Smooth muscle cell (in vitro differentiated cells): ENCODE results near the gene TRAPPC8. TPM values are rescaled to one million over a fixed set of nuclear protein-coding genes. Genes with fewer than 3 reads are reported as not detected.
"Not testable (repeated sequence)": the region's sequence is repeated elsewhere in the genome, so short reads cannot be mapped to it uniquely, and the experiment has no call there.

ENCODE experiments used
- DNase-seq: peaks from one replicate; lab custom pipeline; 2025; ENCODE audit not compliant: unreplicated experiment; lab: John Stamatoyannopoulos, UW
- H2AFZ ChIP-seq: fragments of 200-600 bp; sonication (generic); 2 replicates; pipeline ENCODE4 v1.6.0; 2016; ENCODE audit warnings: antibody characterized with exemption, low read depth, mild to moderate bottlenecking
- H3F3A ChIP-seq: fragments of 200-600 bp; sonication (generic); 2 replicates; pipeline ENCODE4 v1.6.0; 2017; ENCODE audit warnings: antibody characterized with exemption, low read depth
- H3K27ac ChIP-seq: fragments of 200-600 bp; sonication (generic); 2 replicates; pipeline ENCODE4 v1.5.1; 2016; ENCODE audit warnings: low read depth, mild to moderate bottlenecking
- H3K27me3 ChIP-seq: fragments of 200-600 bp; sonication (generic); 2 replicates; pipeline ENCODE4 v1.6.1; 2016; ENCODE audit warnings: low read depth, mild to moderate bottlenecking
- H3K36me3 ChIP-seq: fragments of 200-600 bp; sonication (generic); 2 replicates; pipeline ENCODE4 v1.5.1; 2016; ENCODE audit warnings: low read depth
- H3K4me1 ChIP-seq: fragments of 200-600 bp; sonication (generic); 2 replicates; pipeline ENCODE4 v1.5.1; 2016; ENCODE audit warnings: low read depth
- H3K4me2 ChIP-seq: fragments of 200-600 bp; sonication (generic); 2 replicates; pipeline ENCODE4 v1.6.0; 2016; ENCODE audit warnings: mild to moderate bottlenecking
- H3K4me3 ChIP-seq: fragments of 200-600 bp; sonication (generic); 2 replicates; pipeline ENCODE4 v1.5.1; 2016; ENCODE audit warnings: mild to moderate bottlenecking
- H3K79me2 ChIP-seq: fragments of 200-600 bp; sonication (generic); 2 replicates; pipeline ENCODE4 v1.6.0; 2016; ENCODE audit warnings: low read depth, mild to moderate bottlenecking
- H3K9ac ChIP-seq: fragments of 200-600 bp; sonication (generic); 2 replicates; pipeline ENCODE4 v1.6.0; 2016; ENCODE audit warnings: low read depth
- H3K9me3 ChIP-seq: fragments of 200-600 bp; sonication (generic); replicated peaks from 2 replicates; pipeline ENCODE4 v1.5.1; 2016; ENCODE audit warnings: low read depth
- H4K20me1 ChIP-seq: fragments of 200-600 bp; sonication (generic); 2 replicates; pipeline ENCODE4 v1.6.0; 2016; ENCODE audit warnings: low read depth
- WGBS: methylation state at CpG from one replicate; pipeline ENCODE4 v1.1.7; 2016; ENCODE audit warnings: low lambda C conversion rate; 5-methylcytosine and 5-hydroxymethylcytosine counted together
- polyA plus RNA-seq: library from polyadenylated mRNA; unstranded; fragments of >200 nt; fragmentation: Nextera tagmentation; extraction: Ambion mirVana; gene quantifications from 2 replicates; pipeline ENCODE4 v1.2.1, GENCODE V29; 2016
- total RNA-seq: library from RNA; depleted of rRNA; stranded (reverse); fragments of >200 nt; gene quantifications from 2 replicates; pipeline ENCODE4 v1.2.3, GENCODE V29; 2014
- TF ChIP-seq, protein P1 (sequence below): fragments of 200-600 bp; sonication (generic); IDR thresholded peaks from 2 replicates; pipeline ENCODE4 v1.5.1; 2017; ENCODE audit warnings: borderline replicate concordance, mild to moderate bottlenecking, antibody characterized with exemption; ENCODE audit not compliant: insufficient read depth, poor library complexity, severe bottlenecking

Gene TRAPPC8
- total and polyA plus RNA-seq, 2 experiments from 2014 or later = 4.8 to 35.6 TPM

GRCh38 chr18:31821545-31822171 is 121.3 kb downstream of the TRAPPC8 start:
- no peaks in the 10 kb centered on the region for H3K36me3 ChIP-seq
- no peak for DNase-seq
- TF ChIP-seq, protein P1, sequence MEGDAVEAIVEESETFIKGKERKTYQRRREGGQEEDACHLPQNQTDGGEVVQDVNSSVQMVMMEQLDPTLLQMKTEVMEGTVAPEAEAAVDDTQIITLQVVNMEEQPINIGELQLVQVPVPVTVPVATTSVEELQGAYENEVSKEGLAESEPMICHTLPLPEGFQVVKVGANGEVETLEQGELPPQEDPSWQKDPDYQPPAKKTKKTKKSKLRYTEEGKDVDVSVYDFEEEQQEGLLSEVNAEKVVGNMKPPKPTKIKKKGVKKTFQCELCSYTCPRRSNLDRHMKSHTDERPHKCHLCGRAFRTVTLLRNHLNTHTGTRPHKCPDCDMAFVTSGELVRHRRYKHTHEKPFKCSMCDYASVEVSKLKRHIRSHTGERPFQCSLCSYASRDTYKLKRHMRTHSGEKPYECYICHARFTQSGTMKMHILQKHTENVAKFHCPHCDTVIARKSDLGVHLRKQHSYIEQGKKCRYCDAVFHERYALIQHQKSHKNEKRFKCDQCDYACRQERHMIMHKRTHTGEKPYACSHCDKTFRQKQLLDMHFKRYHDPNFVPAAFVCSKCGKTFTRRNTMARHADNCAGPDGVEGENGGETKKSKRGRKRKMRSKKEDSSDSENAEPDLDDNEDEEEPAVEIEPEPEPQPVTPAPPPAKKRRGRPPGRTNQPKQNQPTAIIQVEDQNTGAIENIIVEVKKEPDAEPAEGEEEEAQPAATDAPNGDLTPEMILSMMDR = no peak
- no peaks in the 10 kb centered on the region for H3K4me1 ChIP-seq
- H3K27ac ChIP-seq = no peak overlapping the region
- H2AFZ ChIP-seq = no peak overlapping the region
- H3K4me2 ChIP-seq = no peak overlapping the region
- H3K9me3 ChIP-seq = no peaks in the 10 kb centered on the region
- H3F3A ChIP-seq = no peaks in the 10 kb centered on the region
- no peaks in the 10 kb centered on the region for H4K20me1 ChIP-seq
- H3K27me3 ChIP-seq = no peaks in the 10 kb centered on the region
- no peak overlapping the region for H3K9ac ChIP-seq
- no peak overlapping the region for H3K4me3 ChIP-seq
- WGBS = 64% methylated on average over 8 of the region's 8 CpGs
- no peaks in the 10 kb centered on the region for H3K79me2 ChIP-seq

- Histone ChIP-seq H3K79me2 (no peaks in the 10 kb centered on the region), H3K4me2 (no peak overlapping the region), H3F3A (no peaks in the 10 kb centered on the region), H3K4me3 (no peak overlapping the region), H3K36me3 (no peaks in the 10 kb centered on the region), H3K27me3 (no peaks in the 10 kb centered on the region), H2AFZ (no peak overlapping the region), H3K4me1 (no peaks in the 10 kb centered on the region), H3K9me3 (no peaks in the 10 kb centered on the region), H4K20me1 (no peaks in the 10 kb centered on the region), H3K27ac (no peak overlapping the region), H3K9ac (no peak overlapping the region)
- TF ChIP-seq, protein P1 = no peak
- 83% methylated on average over 1 of the region's 1 CpG for WGBS
- no peak for DNase-seq
Observed at GRCh38 chr18:31819925-31820229, 123.1 kb downstream of the TRAPPC8 start.

GRCh38 chr18:31819106-31819924 is 123.6 kb downstream of the TRAPPC8 start:
- Histone ChIP-seq H3K9me3 (no peaks in the 10 kb centered on the region), H4K20me1 (no peaks in the 10 kb centered on the region), H3K4me3 (no peak overlapping the region), H3K27me3 (no peaks in the 10 kb centered on the region), H3K9ac (no peak overlapping the region), H3K4me2 (no peak overlapping the region), H3K4me1 (no peaks in the 10 kb centered on the region), H3K79me2 (no peaks in the 10 kb centered on the region), H2AFZ (peak overlapping the region; percentile 65), H3K27ac (no peak overlapping the region), H3K36me3 (no peaks in the 10 kb centered on the region), H3F3A (no peaks in the 10 kb centered on the region)
- TF ChIP-seq, protein P1 = peak; percentile 77
- WGBS = 67% methylated on average over 11 of the region's 11 CpGs
- DNase-seq = no peak

DNA sequence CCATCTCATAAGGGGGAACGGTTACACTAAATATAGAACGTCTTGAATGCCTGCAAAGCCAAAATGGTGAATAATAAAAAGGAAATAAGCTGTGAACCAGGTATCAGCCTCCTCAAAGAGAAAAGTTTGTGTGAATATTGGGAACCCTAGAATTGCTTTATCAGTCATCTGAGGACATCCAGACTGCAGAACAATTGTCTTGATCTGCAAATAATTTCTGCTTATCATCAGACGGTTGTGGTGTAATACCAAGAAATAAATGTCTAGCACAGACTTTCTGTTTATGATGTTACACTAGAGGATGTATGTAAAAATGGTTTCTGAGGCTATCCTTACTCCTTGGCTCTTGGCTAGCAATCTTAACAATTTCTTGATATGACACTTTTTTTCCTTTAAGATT is 128.8 kb downstream of the TRAPPC8 start:
- Histone ChIP-seq H3F3A (no peaks in the 10 kb centered on the region), H2AFZ (no peak overlapping the region), H3K27ac (no peak overlapping the region), H3K4me1 (no peaks in the 10 kb centered on the region), H3K4me2 (no peak overlapping the region), H3K9ac (no peak overlapping the region), H3K4me3 (no peak overlapping the region), H4K20me1 (no peaks in the 10 kb centered on the region), H3K79me2 (no peaks in the 10 kb centered on the region), H3K9me3 (no peaks in the 10 kb centered on the region), H3K27me3 (no peaks in the 10 kb centered on the region), H3K36me3 (no peaks in the 10 kb centered on the region)
- TF ChIP-seq, protein P1 = no peak
- no peak for DNase-seq
- 88% methylated on average over 3 of the region's 3 CpGs for WGBS

DNA sequence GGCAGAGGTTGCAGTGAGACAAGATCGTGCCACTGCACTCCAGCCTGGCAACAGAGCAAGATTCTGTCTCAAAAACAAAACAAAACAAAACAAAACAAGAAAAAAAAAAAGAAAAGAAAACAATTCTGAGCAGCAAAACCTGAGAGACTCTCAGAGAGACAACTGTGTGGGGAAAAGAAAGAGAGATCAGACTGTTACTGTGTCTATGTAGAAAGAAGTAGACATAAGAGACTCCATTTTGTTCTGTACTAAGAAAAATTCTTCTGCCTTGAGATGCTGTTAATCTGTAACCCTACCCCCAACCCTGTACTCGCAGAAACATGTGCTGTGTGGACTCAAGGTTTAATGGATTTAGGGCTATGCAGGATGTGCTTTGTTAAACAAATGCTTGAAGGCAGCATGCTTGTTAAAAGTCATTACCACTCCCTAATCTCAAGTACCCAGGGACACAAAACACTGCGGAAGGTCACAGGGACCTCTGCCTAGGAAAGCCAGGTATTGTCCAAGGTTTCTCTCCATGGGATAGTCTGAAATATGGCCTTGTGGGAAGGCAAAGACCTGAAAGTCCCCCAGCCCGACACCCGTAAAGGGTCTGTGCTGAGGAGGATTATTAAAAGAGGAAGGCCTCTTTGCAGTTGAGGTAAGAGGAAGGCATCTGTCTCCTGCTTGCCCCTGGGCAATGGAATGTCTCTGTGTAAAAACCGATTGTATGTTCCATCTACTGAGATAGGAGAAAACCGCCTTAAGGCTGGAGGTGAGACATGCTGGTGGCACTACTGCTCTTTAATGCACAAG is 132.4 kb downstream of the TRAPPC8 start:
- H3K27ac ChIP-seq, H3K36me3 ChIP-seq: not testable (repeated sequence)
- WGBS = 39% methylated on average over 7 of the region's 7 CpGs

More for the DNA sequence above, 132.4 kb downstream of the TRAPPC8 start:
- H3K4me2 ChIP-seq, H3K9ac ChIP-seq, H2AFZ ChIP-seq, H3K4me1 ChIP-seq, H3K79me2 ChIP-seq, H3F3A ChIP-seq, H3K27me3 ChIP-seq, H4K20me1 ChIP-seq, DNase-seq, H3K4me3 ChIP-seq, H3K9me3 ChIP-seq: not testable (repeated sequence)
